ENCODE results near the gene NXPE3.

Gene NXPE3

DNA sequence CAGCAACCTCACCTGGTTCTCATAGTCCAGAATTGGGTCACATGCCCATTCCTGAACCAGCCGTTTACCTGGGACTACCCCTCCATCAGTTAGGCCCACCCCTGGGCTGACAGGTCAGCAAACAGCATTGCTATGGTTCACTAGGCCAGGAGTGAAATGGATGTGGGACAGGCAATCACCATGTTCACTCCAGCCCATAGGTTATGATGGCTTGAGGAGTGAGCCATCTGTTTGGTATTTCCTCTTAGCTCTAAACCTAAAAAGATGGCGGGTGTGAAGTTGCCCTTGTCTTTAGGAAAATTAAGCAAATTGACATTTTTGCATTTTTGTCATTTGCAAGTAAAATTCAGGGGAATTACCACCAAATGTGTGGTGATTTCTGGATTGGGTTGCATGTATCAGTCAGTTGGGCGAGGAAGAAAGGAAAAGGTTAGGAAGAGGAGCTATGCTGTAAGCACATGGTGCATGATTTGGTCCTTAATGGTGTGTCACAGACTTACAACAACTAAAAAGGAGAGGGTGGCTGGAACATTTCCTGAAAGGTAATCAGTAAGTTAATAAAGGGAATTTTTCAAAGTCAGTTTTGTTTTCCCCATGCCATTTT lies 17.2 kb downstream of the NXPE3 start:
- Histone ChIP-seq H3K4me3 (ENCODE audit: low read length, poor library complexity, severe bottlenecking) (no peak overlapping the region), H3K4me1 (ENCODE audit: insufficient read depth, low read length, poor library complexity, severe bottlenecking) (no peaks in the 10 kb centered on the region), H3K4me2 (ENCODE audit: low read depth, low read length, poor library complexity, severe bottlenecking) (no peak overlapping the region), H3K79me2 (ENCODE audit: insufficient read depth, low read length) (peaks cover 32% of the 10 kb centered on the region; the same call in 1 of the 2 replicates), H3K27me3 (ENCODE audit: insufficient read depth, low read length, poor library complexity, severe bottlenecking) (no peaks in the 10 kb centered on the region), H3K9me3 (ENCODE audit: insufficient read depth, low read depth, low read length) (peaks cover 6% of the 10 kb centered on the region), H3K9me2 (replicated peaks; ENCODE audit: low read depth, low read length) (no peaks in the 10 kb centered on the region), H3K9ac (ENCODE audit: low read depth, low read length, poor library complexity, severe bottlenecking) (no peak overlapping the region), H3F3A (ENCODE audit: low read depth) (peaks cover 3% of the 10 kb centered on the region; the same call in 1 of the 2 replicates), H4K20me1 (ENCODE audit: insufficient read depth, low read length, poor library complexity, severe bottlenecking) (no peaks in the 10 kb centered on the region), H2AFZ (ENCODE audit: low read length) (no peak overlapping the region), H3K36me3 (ENCODE audit: insufficient read depth, low read length) (peaks cover 46% of the 10 kb centered on the region)
- TF ChIP-seq EZH2phosphoT487 (IDR thresholded peaks at IDR 0.05; ENCODE audit: borderline replicate concordance) (no peak), CTCF (conservative IDR thresholded peaks at IDR 0.05; ENCODE audit: low read length) (no peak)

GRCh38 chr3:101801174-101801573 lies 22.2 kb downstream of the NXPE3 start:
- Histone ChIP-seq H3K4me1 (ENCODE audit: insufficient read depth, low read length, poor library complexity, severe bottlenecking) (no peaks in the 10 kb centered on the region), H3K27me3 (ENCODE audit: insufficient read depth, low read length, poor library complexity, severe bottlenecking) (no peaks in the 10 kb centered on the region), H4K20me1 (ENCODE audit: insufficient read depth, low read length, poor library complexity, severe bottlenecking) (no peaks in the 10 kb centered on the region), H3K9me3 (ENCODE audit: insufficient read depth, low read depth, low read length) (no peaks in the 10 kb centered on the region), H3K4me3 (ENCODE audit: low read length, poor library complexity, severe bottlenecking) (no peak overlapping the region), H3K9me2 (replicated peaks; ENCODE audit: low read depth, low read length) (no peaks in the 10 kb centered on the region), H2AFZ (ENCODE audit: low read length) (no peak overlapping the region), H3K4me2 (ENCODE audit: low read depth, low read length, poor library complexity, severe bottlenecking) (no peak overlapping the region), H3F3A (ENCODE audit: low read depth) (peaks cover 3% of the 10 kb centered on the region; the same call in 1 of the 2 replicates), H3K9ac (ENCODE audit: low read depth, low read length, poor library complexity, severe bottlenecking) (no peak overlapping the region), H3K79me2 (ENCODE audit: insufficient read depth, low read length) (0 out of 2 replicates have a peak, but pooled peaks cover 2% of the 10 kb centered on the region), H3K36me3 (ENCODE audit: insufficient read depth, low read length) (peaks cover 40% of the 10 kb centered on the region)
- TF ChIP-seq CTCF (conservative IDR thresholded peaks at IDR 0.05; ENCODE audit: low read length) (no peak), EZH2phosphoT487 (IDR thresholded peaks at IDR 0.05; ENCODE audit: borderline replicate concordance) (no peak)

GRCh38 chr3:101802179-101802578 lies 23.2 kb downstream of the NXPE3 start:
- Histone ChIP-seq H3F3A (ENCODE audit: low read depth) (no peaks in the 10 kb centered on the region), H3K4me3 (ENCODE audit: low read length, poor library complexity, severe bottlenecking) (no peak overlapping the region), H3K27me3 (ENCODE audit: insufficient read depth, low read length, poor library complexity, severe bottlenecking) (no peaks in the 10 kb centered on the region), H3K4me1 (ENCODE audit: insufficient read depth, low read length, poor library complexity, severe bottlenecking) (no peaks in the 10 kb centered on the region), H3K9me2 (replicated peaks; ENCODE audit: low read depth, low read length) (no peaks in the 10 kb centered on the region), H4K20me1 (ENCODE audit: insufficient read depth, low read length, poor library complexity, severe bottlenecking) (no peaks in the 10 kb centered on the region), H3K9ac (ENCODE audit: low read depth, low read length, poor library complexity, severe bottlenecking) (no peak overlapping the region), H3K79me2 (ENCODE audit: insufficient read depth, low read length) (0 out of 2 replicates have a peak, but pooled peaks cover 2% of the 10 kb centered on the region), H3K36me3 (ENCODE audit: insufficient read depth, low read length) (peaks cover 40% of the 10 kb centered on the region), H3K4me2 (ENCODE audit: low read depth, low read length, poor library complexity, severe bottlenecking) (no peak overlapping the region), H3K9me3 (ENCODE audit: insufficient read depth, low read depth, low read length) (no peaks in the 10 kb centered on the region), H2AFZ (ENCODE audit: low read length) (no peak overlapping the region)
- no peak for TF ChIP-seq CTCF (conservative IDR thresholded peaks at IDR 0.05; ENCODE audit: low read length)
- no peak for TF ChIP-seq EZH2phosphoT487 (IDR thresholded peaks at IDR 0.05; ENCODE audit: borderline replicate concordance)

Measured in Loucy (cell line).